ENCODE results near the gene SLC12A7.

DNA sequence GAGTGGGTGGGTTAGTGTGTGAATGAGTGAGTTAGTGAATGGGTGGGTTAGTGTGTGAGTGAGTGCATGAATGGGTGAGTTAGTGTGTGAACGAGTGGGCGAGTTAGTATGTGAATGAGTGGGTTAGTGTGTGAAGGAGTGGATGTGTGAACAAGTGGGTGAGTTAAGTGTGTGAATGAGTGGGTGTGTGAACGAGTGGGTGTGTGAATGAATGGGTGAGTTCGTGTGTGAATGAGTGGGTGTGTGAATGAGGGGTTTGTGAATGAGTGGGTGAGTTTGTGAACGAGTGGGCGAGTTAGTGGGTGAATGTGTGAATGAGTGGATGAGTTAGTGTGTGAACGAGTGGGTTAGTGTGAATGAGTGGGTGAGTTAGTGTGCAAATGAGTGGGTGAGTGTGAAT lies 69.2 kb downstream of the SLC12A7 start:
- TF ChIP-seq, protein P1, sequence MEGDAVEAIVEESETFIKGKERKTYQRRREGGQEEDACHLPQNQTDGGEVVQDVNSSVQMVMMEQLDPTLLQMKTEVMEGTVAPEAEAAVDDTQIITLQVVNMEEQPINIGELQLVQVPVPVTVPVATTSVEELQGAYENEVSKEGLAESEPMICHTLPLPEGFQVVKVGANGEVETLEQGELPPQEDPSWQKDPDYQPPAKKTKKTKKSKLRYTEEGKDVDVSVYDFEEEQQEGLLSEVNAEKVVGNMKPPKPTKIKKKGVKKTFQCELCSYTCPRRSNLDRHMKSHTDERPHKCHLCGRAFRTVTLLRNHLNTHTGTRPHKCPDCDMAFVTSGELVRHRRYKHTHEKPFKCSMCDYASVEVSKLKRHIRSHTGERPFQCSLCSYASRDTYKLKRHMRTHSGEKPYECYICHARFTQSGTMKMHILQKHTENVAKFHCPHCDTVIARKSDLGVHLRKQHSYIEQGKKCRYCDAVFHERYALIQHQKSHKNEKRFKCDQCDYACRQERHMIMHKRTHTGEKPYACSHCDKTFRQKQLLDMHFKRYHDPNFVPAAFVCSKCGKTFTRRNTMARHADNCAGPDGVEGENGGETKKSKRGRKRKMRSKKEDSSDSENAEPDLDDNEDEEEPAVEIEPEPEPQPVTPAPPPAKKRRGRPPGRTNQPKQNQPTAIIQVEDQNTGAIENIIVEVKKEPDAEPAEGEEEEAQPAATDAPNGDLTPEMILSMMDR (IDR thresholded peaks at IDR 0.05): no peak
- no peak for TF ChIP-seq POLR2A (IDR thresholded peaks at IDR 0.05)

Data from right lobe of liver (tissue), 4 donors.